A549 (cell line): ENCODE results near the gene KLK4.

Source experiments
- CHD4 ChIP-seq: fragments of 200-600 bp; sonication (generic); IDR thresholded peaks from 2 replicates; pipeline ENCODE4 v1.6.1; 2016; ENCODE audit warnings: antibody characterized with exemption, mild to moderate bottlenecking, borderline replicate concordance
- CTCF ChIP-seq: fragments of >200 bp; sonication (Bioruptor Twin); formaldehyde crosslinking; IDR thresholded peaks from 3 replicates; pipeline ENCODE4 v1.5.1; 2016
- E2F6 ChIP-seq: IDR thresholded peaks from 2 replicates; pipeline ENCODE4 v1.6.1; 2012; ENCODE audit warnings: low read depth, borderline replicate concordance
- ELK1 ChIP-seq: fragments of 150-350 bp; IDR thresholded peaks from 2 replicates; pipeline ENCODE4 v1.6.1; 2014; ENCODE audit warnings: low read depth, mild to moderate bottlenecking, low read length
- EP300 ChIP-seq, 2 experiments: fragments of >200 bp; sonication (Bioruptor Twin); formaldehyde crosslinking; IDR thresholded peaks; 2 replicates in 1 of 2; 3 replicates in 1 of 2; pipeline ENCODE4 v1.6.1; 2016 to 2017
- HOXA7 ChIP-seq: fragments of 250-450 bp; sonication (Bioruptor Pico); IDR thresholded peaks from 2 replicates; pipeline ENCODE4 v1.5.0; 2020; ENCODE audit warnings: mild to moderate bottlenecking, moderate library complexity
- JUN ChIP-seq, 2 experiments: fragments of >200 bp; sonication (Bioruptor Twin); formaldehyde crosslinking; IDR thresholded peaks; 2 replicates in 1 of 2; 3 replicates in 1 of 2; pipeline ENCODE4 v1.6.1; 2016 to 2017
- MAX ChIP-seq: IDR thresholded peaks from 2 replicates; pipeline ENCODE4 v1.6.1; 2012
- MYC ChIP-seq: IDR thresholded peaks from 2 replicates; pipeline ENCODE4 v1.6.1; 2012; ENCODE audit warnings: mild to moderate bottlenecking, inconsistent platforms, low read length, improper control_type of control experiment, borderline replicate concordance
- PHF8 ChIP-seq: fragments of 200-600 bp; sonication (generic); IDR thresholded peaks from 2 replicates; pipeline ENCODE4 v1.6.1; 2016; ENCODE audit warnings: low read depth, mild to moderate bottlenecking, antibody characterized with exemption, moderate library complexity, borderline replicate concordance
- POLR2A ChIP-seq: IDR thresholded peaks from 2 replicates; pipeline ENCODE4 v1.6.1; 2012; ENCODE audit warnings: mild to moderate bottlenecking, low read length
- RAD21 ChIP-seq, 2 experiments: fragments of >200 bp in 1 of 2; sonication (Bioruptor Twin) in 1 of 2; formaldehyde crosslinking in 1 of 2; IDR thresholded peaks in 1 of 2; conservative IDR thresholded peaks in 1 of 2; 2 replicates in 1 of 2; 3 replicates in 1 of 2; pipeline ENCODE4 v1.6.1; 2012 to 2018; ENCODE audit warnings: inconsistent platforms in 1 of 2
- REST ChIP-seq: fragments of 200-600 bp; sonication (generic); IDR thresholded peaks from 2 replicates; pipeline ENCODE4 v1.6.1; 2016; ENCODE audit warnings: antibody characterized with exemption, mild to moderate bottlenecking, moderate library complexity
- USF2 ChIP-seq: fragments of 450-650 bp; IDR thresholded peaks from 2 replicates; pipeline ENCODE4 v1.6.1; 2014; ENCODE audit warnings: antibody characterized with exemption

- TF ChIP-seq POLR2A (no peak), CTCF (no peak), REST (no peak), CHD4 (no peak), MAX (no peak), PHF8 (no peak), RAD21 (conservative IDR thresholded peaks at IDR 0.05 in 1 of 2, IDR thresholded peaks at IDR 0.05 in 1 of 2) (no peak), USF2 (no peak), MYC (no peak), JUN (IDR thresholded peaks at IDR 0.05) (no peak), EP300 (IDR thresholded peaks at IDR 0.05) (no peak), E2F6 (no peak), HOXA7 (CRISPR knock-in tag) (no peak), ELK1 (no peak)
Measured at GRCh38 chr19:50891253-50891625, 20.0 kb downstream of the KLK4 start.
